ENCODE measurements around the gene VPS29.
"Not testable (repeated sequence)": the region's sequence is repeated elsewhere in the genome, so short reads cannot be mapped to it uniquely, and the experiment has no call there.

The VPS29 gene

GRCh38 chr12:110501752-110502738, at the start of gene VPS29, which contains the start of gene RAD9B:
VPS29 (minus strand) TSS chr12:110502111; CDS start chr12:110502051, 60 bp downstream.
RAD9B (plus strand) TSS chr12:110502331; CDS start chr12:110502338, 7 bp downstream.
- peaks cover 33% of the 10 kb centered on the region for H3K4me1 Mint-ChIP-seq (ENCODE audit: low read depth)
- peak within 1 kb of the TSS; percentile 94 for H3K27ac Mint-ChIP-seq
- H3K27me3 Mint-ChIP-seq = no peaks in the 10 kb centered on the region
- H3K9me3 Mint-ChIP-seq (ENCODE audit: low read depth) = no peaks in the 10 kb centered on the region
- peaks cover 7% of the 10 kb centered on the region for H3K36me3 Mint-ChIP-seq
- H3K4me3 Mint-ChIP-seq = peak within 1 kb of the TSS; percentile 94

- peaks cover 6% of the 10 kb centered on the region for H3K36me3 Mint-ChIP-seq
- H3K27ac Mint-ChIP-seq = no peak overlapping the region
- H3K27me3 Mint-ChIP-seq = no peaks in the 10 kb centered on the region
- no peaks in the 10 kb centered on the region for H3K9me3 Mint-ChIP-seq (ENCODE audit: low read depth)
- H3K4me3 Mint-ChIP-seq = no peak overlapping the region
- H3K4me1 Mint-ChIP-seq (ENCODE audit: low read depth) = peaks cover 52% of the 10 kb centered on the region
These were observed 49.1 kb upstream of the VPS29 start for GRCh38 chr12:110550981-110551380.

- H3K27me3 Mint-ChIP-seq = no peaks in the 10 kb centered on the region
These were observed 47.8 kb upstream of the VPS29 start for GRCh38 chr12:110549716-110550115.

GRCh38 chr12:110548678-110549077, 46.8 kb upstream of the VPS29 start:
- Mint-ChIP-seq H3K27me3 (no peaks in the 10 kb centered on the region), H3K4me1 (ENCODE audit: low read depth) (peaks cover 43% of the 10 kb centered on the region), H3K9me3 (ENCODE audit: low read depth) (no peaks in the 10 kb centered on the region), H3K4me3 (no peak overlapping the region), H3K27ac (peak overlapping the region; percentile 35), H3K36me3 (peaks cover 6% of the 10 kb centered on the region)

More at GRCh38 chr12:110549716-110550115, 47.8 kb upstream of the VPS29 start:
- Mint-ChIP-seq H3K27ac (peak overlapping the region; percentile 8), H3K36me3 (peaks cover 6% of the 10 kb centered on the region), H3K4me3 (no peak overlapping the region), H3K4me1 (ENCODE audit: low read depth) (peaks cover 46% of the 10 kb centered on the region), H3K9me3 (ENCODE audit: low read depth) (no peaks in the 10 kb centered on the region)

GRCh38 chr12:110547090-110547489, 45.2 kb upstream of the VPS29 start:
- Mint-ChIP-seq H3K27me3 (no peaks in the 10 kb centered on the region), H3K9me3 (ENCODE audit: low read depth) (no peaks in the 10 kb centered on the region), H3K4me3 (no peak overlapping the region), H3K27ac (peak overlapping the region; percentile 4), H3K4me1 (ENCODE audit: low read depth) (peaks cover 49% of the 10 kb centered on the region), H3K36me3 (peaks cover 6% of the 10 kb centered on the region)

GRCh38 chr12:110546339-110546738, 44.4 kb upstream of the VPS29 start:
- peak overlapping the region; percentile 62 for H3K27ac Mint-ChIP-seq
- H3K4me1 Mint-ChIP-seq (ENCODE audit: low read depth) = peaks cover 45% of the 10 kb centered on the region
- no peaks in the 10 kb centered on the region for H3K27me3 Mint-ChIP-seq
- H3K9me3 Mint-ChIP-seq (ENCODE audit: low read depth) = no peaks in the 10 kb centered on the region
- H3K36me3 Mint-ChIP-seq = peaks cover 3% of the 10 kb centered on the region
- no peak overlapping the region for H3K4me3 Mint-ChIP-seq

- H3K27me3 Mint-ChIP-seq = no peaks in the 10 kb centered on the region
- no peak overlapping the region for H3K4me3 Mint-ChIP-seq
- no peaks in the 10 kb centered on the region for H3K9me3 Mint-ChIP-seq (ENCODE audit: low read depth)
- peaks cover 42% of the 10 kb centered on the region for H3K4me1 Mint-ChIP-seq (ENCODE audit: low read depth)
- H3K27ac Mint-ChIP-seq = peak overlapping the region; percentile 62
- peaks cover 3% of the 10 kb centered on the region for H3K36me3 Mint-ChIP-seq
These were observed 43.9 kb upstream of the VPS29 start for GRCh38 chr12:110545812-110546211.

- H3K9me3 Mint-ChIP-seq (ENCODE audit: low read depth); H3K4me3 Mint-ChIP-seq; H3K36me3 Mint-ChIP-seq; H3K27me3 Mint-ChIP-seq: not testable (repeated sequence)
- Mint-ChIP-seq H3K4me1 (ENCODE audit: low read depth) (peaks cover 41% of the 10 kb centered on the region), H3K27ac (peak overlapping the region; percentile 22)
These were observed 43.3 kb upstream of the VPS29 start for GRCh38 chr12:110545259-110545658.

GRCh38 chr12:110543965-110544364, 42.1 kb upstream of the VPS29 start:
- no peaks in the 10 kb centered on the region for H3K27me3 Mint-ChIP-seq
- no peaks in the 10 kb centered on the region for H3K36me3 Mint-ChIP-seq
- H3K4me1 Mint-ChIP-seq (ENCODE audit: low read depth) = peaks cover 37% of the 10 kb centered on the region
- no peaks in the 10 kb centered on the region for H3K9me3 Mint-ChIP-seq (ENCODE audit: low read depth)
- H3K27ac Mint-ChIP-seq = no peak overlapping the region
- H3K4me3 Mint-ChIP-seq = no peak overlapping the region

GRCh38 chr12:110543252-110543959, 41.5 kb upstream of the VPS29 start:
- peaks cover 31% of the 10 kb centered on the region for H3K4me1 Mint-ChIP-seq (ENCODE audit: low read depth)
- no peak overlapping the region for H3K4me3 Mint-ChIP-seq
- peak overlapping the region; percentile 70 for H3K27ac Mint-ChIP-seq
- no peaks in the 10 kb centered on the region for H3K36me3 Mint-ChIP-seq
- no peaks in the 10 kb centered on the region for H3K27me3 Mint-ChIP-seq
- H3K9me3 Mint-ChIP-seq (ENCODE audit: low read depth) = no peaks in the 10 kb centered on the region

- H3K27ac Mint-ChIP-seq = no peak overlapping the region
- peaks cover 7% of the 10 kb centered on the region for H3K36me3 Mint-ChIP-seq
- H3K9me3 Mint-ChIP-seq (ENCODE audit: low read depth) = no peaks in the 10 kb centered on the region
- peaks cover 16% of the 10 kb centered on the region for H3K4me1 Mint-ChIP-seq (ENCODE audit: low read depth)
- H3K4me3 Mint-ChIP-seq = no peak overlapping the region
- H3K27me3 Mint-ChIP-seq = no peaks in the 10 kb centered on the region
These were observed 38.1 kb upstream of the VPS29 start for GRCh38 chr12:110540048-110540447.

- Mint-ChIP-seq H3K27ac (peak overlapping the region; percentile 46), H3K27me3 (no peaks in the 10 kb centered on the region), H3K36me3 (peaks cover 7% of the 10 kb centered on the region), H3K4me1 (ENCODE audit: low read depth) (peaks cover 22% of the 10 kb centered on the region), H3K4me3 (no peak overlapping the region), H3K9me3 (ENCODE audit: low read depth) (no peaks in the 10 kb centered on the region)
These were observed 37.1 kb upstream of the VPS29 start for GRCh38 chr12:110538869-110539622.

GRCh38 chr12:110537605-110538409, 35.9 kb upstream of the VPS29 start:
- Mint-ChIP-seq H3K9me3 (ENCODE audit: low read depth) (no peaks in the 10 kb centered on the region), H3K4me3 (no peak overlapping the region)

More at GRCh38 chr12:110537605-110538409, 35.9 kb upstream of the VPS29 start:
- Mint-ChIP-seq H3K27ac (no peak overlapping the region), H3K4me1 (ENCODE audit: low read depth) (peaks cover 15% of the 10 kb centered on the region), H3K27me3 (no peaks in the 10 kb centered on the region), H3K36me3 (peaks cover 7% of the 10 kb centered on the region)
